GM12873 (cell line): ENCODE measurements around the gene PRKAG2.

Source experiments
- TF ChIP-seq, protein P1 (sequence below): IDR thresholded peaks from 2 replicates; pipeline ENCODE4 v1.5.1; 2012; ENCODE audit warnings: low read depth, mild to moderate bottlenecking, moderate library complexity, low read length, control low read depth; ENCODE audit not compliant: insufficient read depth; ENCODE audit errors: missing control alignments

The PRKAG2 gene

DNA sequence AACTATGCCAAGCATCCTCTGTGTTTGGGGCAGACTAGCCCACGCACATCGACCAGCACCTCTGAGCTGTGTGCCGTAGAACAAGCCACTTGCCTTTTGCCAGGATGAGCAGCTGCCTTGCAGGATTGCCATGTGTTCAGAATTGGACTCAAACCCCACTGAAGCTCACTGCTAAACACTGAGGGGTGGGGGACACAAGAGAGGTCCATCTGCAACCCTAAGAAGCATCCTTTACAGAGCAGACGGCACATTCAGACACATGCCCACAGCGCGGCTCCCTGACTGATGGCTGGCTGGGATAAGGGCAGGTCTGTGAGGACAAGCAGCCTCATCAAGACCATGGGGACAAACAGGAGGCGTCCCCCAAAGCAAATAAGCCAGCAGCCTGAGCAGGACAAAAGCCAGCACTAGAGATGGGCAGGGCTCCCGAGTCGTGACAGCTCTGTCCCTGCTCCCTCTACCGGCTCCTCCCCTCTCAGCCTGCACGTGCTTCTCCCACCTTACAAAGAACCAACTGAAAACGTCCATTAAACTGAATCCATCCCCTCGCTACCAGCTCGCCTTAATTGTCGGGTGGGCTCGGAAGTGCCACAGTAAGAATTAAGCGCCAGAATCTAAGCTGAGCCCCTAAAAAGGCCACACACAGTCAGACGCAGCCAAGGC, 114.2 kb downstream of the PRKAG2 start:
- TF ChIP-seq, protein P1, sequence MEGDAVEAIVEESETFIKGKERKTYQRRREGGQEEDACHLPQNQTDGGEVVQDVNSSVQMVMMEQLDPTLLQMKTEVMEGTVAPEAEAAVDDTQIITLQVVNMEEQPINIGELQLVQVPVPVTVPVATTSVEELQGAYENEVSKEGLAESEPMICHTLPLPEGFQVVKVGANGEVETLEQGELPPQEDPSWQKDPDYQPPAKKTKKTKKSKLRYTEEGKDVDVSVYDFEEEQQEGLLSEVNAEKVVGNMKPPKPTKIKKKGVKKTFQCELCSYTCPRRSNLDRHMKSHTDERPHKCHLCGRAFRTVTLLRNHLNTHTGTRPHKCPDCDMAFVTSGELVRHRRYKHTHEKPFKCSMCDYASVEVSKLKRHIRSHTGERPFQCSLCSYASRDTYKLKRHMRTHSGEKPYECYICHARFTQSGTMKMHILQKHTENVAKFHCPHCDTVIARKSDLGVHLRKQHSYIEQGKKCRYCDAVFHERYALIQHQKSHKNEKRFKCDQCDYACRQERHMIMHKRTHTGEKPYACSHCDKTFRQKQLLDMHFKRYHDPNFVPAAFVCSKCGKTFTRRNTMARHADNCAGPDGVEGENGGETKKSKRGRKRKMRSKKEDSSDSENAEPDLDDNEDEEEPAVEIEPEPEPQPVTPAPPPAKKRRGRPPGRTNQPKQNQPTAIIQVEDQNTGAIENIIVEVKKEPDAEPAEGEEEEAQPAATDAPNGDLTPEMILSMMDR: no peak

DNA sequence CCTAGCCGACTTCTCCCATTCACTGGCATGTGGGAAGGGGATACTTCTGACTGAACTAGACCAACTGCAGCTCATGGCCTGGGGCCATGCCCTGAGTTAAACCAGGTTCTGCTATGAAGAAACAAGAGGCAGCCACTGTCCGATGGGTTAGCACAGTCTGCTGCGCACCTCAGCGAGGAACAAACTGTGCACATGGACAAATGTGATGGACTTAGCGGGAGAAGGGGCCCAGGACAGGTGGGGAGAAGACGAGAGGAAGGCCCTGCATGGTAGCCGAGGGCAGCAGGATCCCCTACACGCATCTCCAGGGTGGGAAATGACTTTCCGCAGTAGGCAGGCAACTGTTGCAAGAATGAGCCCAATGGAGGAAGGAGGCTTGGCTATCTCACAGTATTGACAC, 115.0 kb downstream of the PRKAG2 start:
- TF ChIP-seq, protein P1: no peak

DNA sequence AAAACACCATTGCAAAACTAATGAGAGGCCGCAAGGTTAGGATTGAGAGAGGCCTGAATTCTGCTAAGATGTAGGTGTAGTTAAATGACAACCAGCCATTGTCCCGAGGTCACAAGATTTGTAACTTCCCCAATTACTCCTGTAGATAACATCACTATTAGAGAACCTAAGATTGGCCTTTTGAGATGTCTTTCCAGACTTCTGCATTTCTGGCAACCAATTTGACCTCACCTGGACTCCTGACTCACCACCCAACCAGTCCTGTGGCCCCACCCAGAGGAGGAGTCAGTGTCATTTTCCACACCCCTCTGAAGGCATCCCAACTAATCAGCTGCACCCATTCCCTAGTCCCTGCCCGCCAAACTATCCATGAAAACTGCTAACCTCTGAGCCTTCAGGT, 115.7 kb downstream of the PRKAG2 start:
- TF ChIP-seq, protein P1: no peak

DNA sequence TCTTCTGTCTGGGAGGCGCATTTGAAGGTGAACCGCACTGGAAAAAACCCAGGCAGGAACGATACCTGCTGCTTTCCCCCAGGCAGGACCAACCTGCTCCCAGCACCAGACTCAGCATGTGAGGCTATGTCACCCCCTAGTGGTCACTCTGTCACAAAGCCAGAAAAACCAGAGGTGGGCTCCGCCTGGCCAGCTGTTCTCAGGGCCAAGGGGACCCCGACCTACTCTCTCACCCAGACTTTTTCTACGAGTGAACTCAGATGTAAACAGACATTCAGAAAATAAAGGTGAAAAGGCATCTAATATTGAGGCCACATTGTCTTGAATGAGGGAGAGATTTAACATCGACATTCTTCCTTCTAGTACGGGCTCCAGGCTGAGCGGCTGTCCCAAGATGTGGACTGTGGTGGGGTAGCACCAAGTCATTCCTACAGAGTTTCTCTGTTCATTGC, 117.3 kb downstream of the PRKAG2 start:
- TF ChIP-seq, protein P1: peak; percentile 95

DNA sequence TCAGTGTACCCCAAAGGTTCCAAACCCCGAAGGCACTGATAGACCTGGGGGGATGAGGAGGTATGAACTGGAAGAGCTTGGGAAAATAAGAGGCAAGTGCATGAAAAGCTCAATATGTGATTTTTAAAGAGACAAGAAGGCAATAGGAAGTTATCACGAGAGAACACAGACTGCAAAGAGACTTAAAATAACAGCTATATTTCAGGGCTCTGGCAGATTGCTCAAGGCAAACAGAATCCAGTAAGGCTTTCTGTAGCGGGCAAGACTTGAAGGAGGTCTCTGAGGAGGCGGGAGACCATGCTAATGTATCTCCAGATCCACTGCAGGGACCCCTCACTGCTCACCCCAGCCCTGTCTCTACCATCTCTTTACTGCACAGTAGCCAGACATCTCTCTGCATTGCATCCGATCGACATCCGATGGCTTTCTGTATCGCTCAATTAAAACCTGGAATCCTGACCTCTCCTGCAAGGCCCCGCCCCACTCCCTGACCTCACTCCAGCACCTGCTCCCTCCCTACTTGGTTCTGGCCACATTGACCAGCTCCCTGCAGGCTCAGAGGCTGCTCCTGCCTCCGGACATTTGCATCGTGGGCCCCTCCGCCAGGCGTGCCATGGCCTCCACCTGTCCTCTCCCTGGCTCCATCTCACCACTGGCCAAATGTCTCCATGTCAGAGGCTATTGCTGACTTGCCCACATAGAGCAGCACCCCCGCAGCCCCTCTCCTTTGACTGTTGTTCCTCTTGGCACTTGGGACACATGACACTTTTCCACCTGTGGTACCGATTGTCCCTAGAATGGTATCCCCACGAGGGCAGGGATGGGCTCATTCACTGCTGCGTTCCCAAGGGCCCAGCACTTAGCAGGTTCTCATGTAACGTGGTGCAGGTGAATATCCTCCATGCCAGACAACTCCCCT, 118.0 kb downstream of the PRKAG2 start:
- TF ChIP-seq, protein P1: no peak

DNA sequence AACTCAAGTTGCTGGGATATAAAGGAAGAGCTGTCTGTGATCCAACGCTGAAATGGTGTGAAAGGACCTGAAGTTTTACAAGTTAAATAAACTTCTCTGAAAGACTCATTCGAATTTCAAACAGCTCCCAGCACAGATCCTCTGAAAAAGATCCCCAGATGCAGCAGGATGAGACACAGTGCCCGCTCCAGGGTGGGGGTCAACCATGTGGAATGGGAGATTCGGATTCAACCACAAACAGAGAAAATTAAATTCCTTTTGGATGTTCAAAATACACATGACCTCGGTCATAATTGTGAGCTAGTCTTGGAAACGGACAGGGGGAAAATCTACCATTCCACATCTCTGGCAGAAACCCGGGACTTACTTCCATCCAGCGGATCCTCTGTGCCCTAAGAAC, 119.6 kb downstream of the PRKAG2 start:
- TF ChIP-seq, protein P1: no peak

DNA sequence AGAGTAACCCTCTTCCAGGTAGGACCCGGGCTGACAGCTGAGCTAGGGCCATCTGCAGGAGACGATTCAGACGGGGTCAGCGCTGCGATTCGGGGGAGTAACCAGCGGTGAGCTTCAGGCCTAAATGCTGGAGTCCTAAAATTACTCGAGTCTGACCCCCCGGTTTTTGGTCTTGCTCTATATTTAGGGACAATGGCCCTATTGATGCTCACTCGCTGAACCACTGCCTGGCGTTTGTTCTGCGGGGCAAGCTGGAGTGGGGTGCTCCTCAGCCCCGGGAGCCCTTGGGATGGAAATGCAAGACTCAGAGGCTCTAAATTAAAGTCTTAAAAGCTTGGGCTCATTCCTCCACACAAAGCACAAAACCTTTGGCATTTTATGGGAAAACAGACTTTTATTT, 120.0 kb downstream of the PRKAG2 start:
- TF ChIP-seq, protein P1: no peak
